Measurements from ENCODE around the gene ZCCHC17.
"Not testable (repeated sequence)": the region's sequence is repeated elsewhere in the genome, so short reads cannot be mapped to it uniquely, and the experiment has no call there.

- not testable (repeated sequence) for TF ChIP-seq EZH2 (IDR thresholded peaks at IDR 0.05; ENCODE audit: borderline replicate concordance, low read depth, low read length, poor library complexity, severe bottlenecking); CTCF (conservative IDR thresholded peaks at IDR 0.05; ENCODE audit: low read depth, low read length)
Measured at GRCh38 chr1:31287791-31288190, 9.0 kb upstream of the ZCCHC17 start.
